Mesodermal cell (in vitro differentiated cells): ENCODE measurements around the gene CSAD.

ENCODE experiments used
- H3K27ac ChIP-seq: 2 replicates; pipeline ENCODE4 v1.7.0; 2013; ENCODE audit warnings: mild to moderate bottlenecking, low read depth, low read length, moderate library complexity; ENCODE audit not compliant: severe bottlenecking
- H3K36me3 ChIP-seq: 2 replicates; pipeline ENCODE4 v1.7.1; 2013; ENCODE audit warnings: mild to moderate bottlenecking, low read length, moderate library complexity; ENCODE audit not compliant: control insufficient read depth, insufficient read depth
- H3K4me1 ChIP-seq: one replicate; pipeline ENCODE4 v1.7.1; 2013; ENCODE audit warnings: mild to moderate bottlenecking, low read length; ENCODE audit not compliant: insufficient read depth, control insufficient read depth, poor library complexity, severe bottlenecking
- H3K4me3 ChIP-seq: 2 replicates; pipeline ENCODE4 v1.7.0; 2013; ENCODE audit warnings: low read length, control low read depth, mild to moderate bottlenecking; ENCODE audit not compliant: insufficient read depth, poor library complexity, severe bottlenecking; ENCODE audit errors: extremely low read depth
- H3K9me3 ChIP-seq: 2 replicates; pipeline ENCODE4 v1.7.1; 2013; ENCODE audit warnings: mild to moderate bottlenecking, low read length, moderate library complexity; ENCODE audit not compliant: control insufficient read depth
- WGBS, 2 experiments: methylation state at CpG; one replicate each; pipeline ENCODE4 v1.1.5; 2013; ENCODE audit warnings: missing lambda C conversion rate in 2 of 2; ENCODE audit not compliant: insufficient coverage in 2 of 2; 5-methylcytosine and 5-hydroxymethylcytosine counted together

The CSAD gene

GRCh38 chr12:53197011-53197640 is 16.4 kb upstream of the CSAD start:
- H3K4me3 ChIP-seq = no peak overlapping the region
- H3K36me3 ChIP-seq = no peaks in the 10 kb centered on the region
- H3K9me3 ChIP-seq = no peaks in the 10 kb centered on the region
- H3K4me1 ChIP-seq = no peaks in the 10 kb centered on the region
- no peak overlapping the region for H3K27ac ChIP-seq
- 94% methylated on average over 16 to 19 of the region's 19 CpGs for WGBS, 2 experiments

- H3K27ac ChIP-seq = no peak overlapping the region
- WGBS, 2 experiments = 93 to 97% methylated on average over 12 to 14 of the region's 14 CpGs
- no peaks in the 10 kb centered on the region for H3K36me3 ChIP-seq
- H3K4me1 ChIP-seq = no peaks in the 10 kb centered on the region
- H3K4me3 ChIP-seq = no peak overlapping the region
- no peaks in the 10 kb centered on the region for H3K9me3 ChIP-seq
These were observed 15.8 kb upstream of the CSAD start for GRCh38 chr12:53196486-53196885.

DNA sequence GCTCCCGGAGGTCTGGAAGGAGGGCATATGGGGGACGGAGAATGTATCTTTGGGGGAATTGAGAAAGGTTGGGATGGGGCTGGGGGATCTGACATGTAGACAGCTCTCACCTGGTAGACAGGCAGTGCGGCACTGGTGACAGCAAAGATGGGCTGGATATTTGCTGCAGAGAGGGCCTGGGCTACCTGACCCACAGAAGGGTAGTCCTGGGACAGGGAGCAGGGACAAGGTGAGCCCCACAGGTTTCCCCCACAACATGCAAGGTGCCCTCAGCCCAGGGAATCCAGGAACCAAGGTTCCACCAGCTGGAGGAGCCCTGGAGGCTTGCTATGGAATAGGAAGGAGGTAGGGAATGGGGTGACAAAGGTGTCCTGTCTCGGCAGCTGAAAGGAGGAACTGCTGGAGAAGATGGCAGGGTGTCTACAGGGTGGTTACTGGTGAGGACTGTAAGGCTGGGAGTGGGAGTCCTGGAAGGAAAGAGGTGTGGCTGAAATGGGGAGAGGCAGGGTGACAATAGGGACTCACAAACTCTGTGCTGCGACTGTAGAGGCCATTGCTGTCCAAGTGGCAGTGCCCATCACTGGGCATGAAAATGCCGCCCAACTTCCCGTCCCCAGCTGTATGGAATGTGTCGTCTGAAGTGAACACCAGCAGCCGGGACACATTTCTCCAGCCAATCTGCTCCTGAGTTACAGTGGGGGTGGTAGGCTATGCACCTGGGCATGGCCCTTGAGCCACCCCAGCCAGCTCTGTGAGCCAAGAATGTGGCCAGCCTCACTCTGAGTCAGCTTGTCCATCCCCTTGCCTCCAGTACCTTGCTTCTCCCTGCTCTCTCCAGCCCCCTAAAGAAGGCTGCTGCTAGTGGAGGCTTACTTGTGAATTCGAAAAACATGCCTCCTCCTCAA is 15.0 kb upstream of the CSAD start:
- Histone ChIP-seq H3K4me1 (no peaks in the 10 kb centered on the region), H3K36me3 (peaks cover 3% of the 10 kb centered on the region), H3K27ac (no peak overlapping the region), H3K4me3 (no peak overlapping the region), H3K9me3 (no peaks in the 10 kb centered on the region)
- WGBS, 2 experiments = 84 to 93% methylated on average over 9 to 10 of the region's 10 CpGs

DNA sequence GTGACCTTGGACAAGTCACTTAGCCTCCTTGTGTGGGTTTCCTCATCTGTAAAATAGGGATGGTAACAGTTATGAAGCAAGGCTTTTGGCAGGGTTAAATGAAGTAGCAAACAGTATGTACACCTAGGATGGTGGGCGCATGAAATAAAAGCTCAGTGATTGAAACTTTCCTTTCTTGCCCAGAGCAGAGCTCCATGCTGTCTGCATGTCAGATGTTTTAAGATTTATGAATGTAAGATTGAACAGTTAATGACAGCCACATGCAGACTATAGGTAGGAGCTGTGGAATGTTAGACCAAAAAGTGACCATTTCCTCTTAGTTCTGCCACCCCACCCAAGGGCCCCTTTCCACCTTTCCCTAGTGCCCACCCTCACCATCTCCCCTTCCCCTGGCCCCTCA is 14.2 kb upstream of the CSAD start:
- no peaks in the 10 kb centered on the region for H3K9me3 ChIP-seq
- H3K36me3 ChIP-seq = peaks cover 8% of the 10 kb centered on the region
- WGBS, 2 experiments = 100% methylated on average over 1 of the region's 1 CpG
- H3K4me1 ChIP-seq = no peaks in the 10 kb centered on the region
- no peak overlapping the region for H3K27ac ChIP-seq
- H3K4me3 ChIP-seq = no peak overlapping the region

GRCh38 chr12:53193985-53194716 is 13.4 kb upstream of the CSAD start:
- H3K27ac ChIP-seq = no peak overlapping the region
- no peaks in the 10 kb centered on the region for H3K4me1 ChIP-seq
- peaks cover 9% of the 10 kb centered on the region for H3K36me3 ChIP-seq
- WGBS, 2 experiments = 80 to 82% methylated on average over 8 of the region's 11 CpGs
- no peak overlapping the region for H3K4me3 ChIP-seq
- no peaks in the 10 kb centered on the region for H3K9me3 ChIP-seq

DNA sequence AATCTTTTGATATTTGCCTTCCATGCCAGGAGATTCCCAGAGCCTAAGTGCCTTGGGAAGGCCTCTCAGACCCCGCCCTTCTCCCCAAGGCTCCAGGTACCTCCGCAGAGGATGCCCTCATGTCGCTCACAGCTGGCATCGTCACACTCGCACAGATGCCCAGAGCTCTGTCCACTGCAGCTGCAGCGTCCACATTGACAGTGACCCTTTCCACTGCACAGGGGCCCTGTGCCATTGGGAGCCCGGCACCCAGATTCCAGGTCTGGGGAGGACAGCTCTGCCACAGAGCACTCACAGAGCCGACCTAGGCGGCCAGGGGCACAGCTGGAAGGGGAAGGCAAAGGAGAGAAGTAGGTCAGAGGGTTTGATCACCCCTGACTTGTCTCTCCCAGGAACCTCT is 12.3 kb upstream of the CSAD start:
- no peaks in the 10 kb centered on the region for H3K4me1 ChIP-seq

DNA sequence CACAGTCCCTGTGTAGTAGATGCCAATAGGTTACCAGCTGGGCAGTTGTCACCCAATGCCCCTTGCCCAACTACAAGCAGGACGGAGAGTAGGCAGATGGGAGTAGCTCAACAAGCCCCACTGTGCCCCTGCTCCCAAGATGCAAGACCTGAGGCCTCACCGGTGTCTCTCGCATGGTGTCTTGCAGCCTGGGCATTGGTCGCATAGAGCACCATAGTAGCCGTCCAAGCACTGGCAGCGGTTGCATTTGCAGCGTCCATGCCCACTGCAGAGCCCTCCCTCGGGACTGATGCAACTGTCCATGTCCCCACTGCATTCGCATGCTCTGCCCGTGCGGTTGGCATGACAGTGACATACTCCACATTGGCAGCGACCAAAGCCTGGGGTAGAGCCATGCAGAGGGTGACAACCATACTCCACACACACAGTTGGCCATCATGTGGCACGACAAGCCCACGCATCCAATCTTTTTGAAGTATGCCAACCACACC is 11.9 kb upstream of the CSAD start:
- no peak overlapping the region for H3K27ac ChIP-seq
- H3K4me3 ChIP-seq = no peak overlapping the region
- H3K36me3 ChIP-seq = peaks cover 23% of the 10 kb centered on the region
- no peaks in the 10 kb centered on the region for H3K4me1 ChIP-seq
- 96% methylated on average over 14 of the region's 14 CpGs for WGBS, 2 experiments
- H3K9me3 ChIP-seq = no peaks in the 10 kb centered on the region

More for the DNA sequence above, 12.3 kb upstream of the CSAD start:
- H3K4me3 ChIP-seq = no peak overlapping the region
- whole genome bisulfite sequencing, 2 experiments = 92 to 96% methylated on average over 7 of the region's 9 CpGs
- H3K36me3 ChIP-seq = peaks cover 18% of the 10 kb centered on the region
- H3K9me3 ChIP-seq = no peaks in the 10 kb centered on the region
- H3K27ac ChIP-seq = no peak overlapping the region

- Histone ChIP-seq H3K4me3 (no peak overlapping the region), H3K36me3 (peaks cover 29% of the 10 kb centered on the region), H3K4me1 (no peaks in the 10 kb centered on the region), H3K9me3 (no peaks in the 10 kb centered on the region), H3K27ac (no peak overlapping the region)
- 97% methylated on average over 14 of the region's 14 CpGs for WGBS, 2 experiments
These were observed 11.3 kb upstream of the CSAD start for GRCh38 chr12:53191885-53192530.

DNA sequence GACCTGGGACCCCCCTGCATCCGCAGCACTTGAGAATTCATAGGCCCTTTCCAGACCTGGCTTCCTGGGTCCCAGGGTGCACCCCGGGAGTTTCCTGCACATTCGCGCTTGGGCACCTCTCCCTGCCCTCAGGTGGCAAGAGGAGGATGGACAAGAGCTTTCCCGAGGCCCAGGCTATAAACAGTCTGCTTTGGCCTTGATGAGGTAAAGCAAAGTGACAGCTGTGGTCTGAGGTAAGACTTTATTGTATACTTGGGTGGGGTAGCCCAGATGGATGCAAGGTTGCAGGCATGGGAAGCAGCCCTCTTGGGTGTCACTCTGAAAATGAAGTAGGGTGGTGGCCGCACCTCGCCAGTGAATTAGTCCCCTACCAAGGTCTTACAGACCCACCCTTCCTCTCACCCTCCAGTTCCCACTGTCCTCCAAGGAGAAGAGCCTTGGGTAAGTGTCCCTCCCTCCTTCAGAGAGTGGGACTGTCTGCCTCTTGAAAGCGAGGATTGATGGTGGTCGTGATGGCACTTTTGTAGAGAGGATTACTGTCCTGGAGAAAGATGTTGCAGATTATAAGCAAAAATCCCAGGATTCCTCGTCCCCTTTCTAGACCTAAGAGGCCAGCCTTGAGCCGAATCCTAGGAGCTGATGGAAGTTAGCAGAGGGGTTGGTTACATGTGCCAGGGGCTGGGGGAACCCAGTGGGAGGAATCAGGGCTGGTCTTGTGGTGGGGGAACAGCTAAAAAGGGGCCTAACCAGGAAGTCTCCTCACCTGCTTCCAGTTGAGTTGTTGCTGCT is 10.6 kb upstream of the CSAD start:
- Histone ChIP-seq H3K4me3 (no peak overlapping the region), H3K27ac (no peak overlapping the region), H3K36me3 (peaks cover 36% of the 10 kb centered on the region), H3K9me3 (no peaks in the 10 kb centered on the region), H3K4me1 (no peaks in the 10 kb centered on the region)
- WGBS, 2 experiments = 94 to 99% methylated on average over 8 to 9 of the region's 11 CpGs
